NCI-H187 (cell line): Measurements from ENCODE around the gene WFDC10A.
"Not testable (repeated sequence)": the region's sequence is repeated elsewhere in the genome, so short reads cannot be mapped to it uniquely, and the experiment has no call there.

Experiments used
- DNase-seq, 2 experiments: peaks; one replicate each; lab custom pipeline; 2025; lab: John Stamatoyannopoulos, UW

Gene WFDC10A

DNA sequence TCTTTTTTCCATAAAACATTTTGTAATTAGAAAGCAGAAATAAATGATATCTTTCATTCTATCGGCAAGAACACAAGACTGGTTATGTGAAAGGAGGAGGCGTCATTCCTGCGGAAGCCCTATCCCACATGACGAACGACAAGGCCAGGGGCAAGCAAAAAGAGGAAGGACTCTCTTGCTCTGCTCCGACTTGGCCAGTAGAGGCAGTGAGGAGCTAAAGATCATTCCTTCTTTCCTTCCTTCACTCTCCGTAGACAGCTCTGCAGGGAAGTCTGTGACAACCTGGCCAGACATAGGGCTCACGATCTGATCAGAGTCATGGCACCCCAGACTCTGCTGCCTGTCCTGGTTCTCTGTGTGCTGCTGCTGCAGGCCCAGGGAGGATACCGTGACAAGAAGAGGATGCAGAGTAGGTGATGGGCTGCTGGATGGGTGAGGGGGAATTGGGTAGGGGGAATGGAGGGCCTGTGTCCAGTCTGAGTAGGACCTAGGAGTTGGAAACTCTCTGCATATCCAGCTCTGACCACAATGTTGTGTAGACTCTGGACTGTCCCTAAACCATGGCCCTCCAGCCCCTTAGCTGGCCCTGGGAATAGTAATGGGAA lies at the start of gene WFDC10A:
Gene WFDC10A, plus strand, starts transcription at position 244 of the 605 bp plus-strand sequence. Its CDS starts 75 bp downstream, at position 319.
- DNase-seq, result no peak

- no peak for DNase-seq
Observed at GRCh38 chr20:45581702-45582101, 47.8 kb upstream of the WFDC10A start.

GRCh38 chr20:45583502-45583901 lies 46.0 kb upstream of the WFDC10A start:
- no peak for DNase-seq

DNA sequence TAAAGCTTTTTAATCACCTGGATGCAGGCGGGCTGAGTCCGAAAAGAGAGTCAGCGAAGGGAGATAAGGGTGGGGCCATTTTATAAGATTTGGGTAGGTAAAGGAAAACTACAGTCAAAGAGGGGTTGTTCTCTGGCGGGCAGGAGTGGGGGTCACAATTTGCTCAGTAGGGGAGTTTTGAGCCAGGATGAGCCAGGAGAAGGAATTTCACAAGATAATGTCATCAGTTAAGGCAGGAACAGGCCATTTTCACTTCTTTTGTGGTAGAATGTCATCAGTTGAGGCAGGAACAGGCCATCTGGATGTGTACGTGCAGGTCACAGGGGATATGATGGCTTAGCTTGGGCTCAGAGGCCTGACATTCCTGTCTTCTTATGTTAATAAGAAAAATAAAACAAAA lies 45.2 kb upstream of the WFDC10A start:
- DNase-seq, result not testable (repeated sequence)

- DNase-seq, result not testable (repeated sequence)
Observed at GRCh38 chr20:45585986-45586385, 43.6 kb upstream of the WFDC10A start.

- DNase-seq, result no peak
Observed at GRCh38 chr20:45588800-45589199, 40.7 kb upstream of the WFDC10A start.

- no peak for DNase-seq
Observed at GRCh38 chr20:45589725-45590124, 39.8 kb upstream of the WFDC10A start.

GRCh38 chr20:45592574-45593189 lies 36.9 kb upstream of the WFDC10A start:
- no peak for DNase-seq

DNA sequence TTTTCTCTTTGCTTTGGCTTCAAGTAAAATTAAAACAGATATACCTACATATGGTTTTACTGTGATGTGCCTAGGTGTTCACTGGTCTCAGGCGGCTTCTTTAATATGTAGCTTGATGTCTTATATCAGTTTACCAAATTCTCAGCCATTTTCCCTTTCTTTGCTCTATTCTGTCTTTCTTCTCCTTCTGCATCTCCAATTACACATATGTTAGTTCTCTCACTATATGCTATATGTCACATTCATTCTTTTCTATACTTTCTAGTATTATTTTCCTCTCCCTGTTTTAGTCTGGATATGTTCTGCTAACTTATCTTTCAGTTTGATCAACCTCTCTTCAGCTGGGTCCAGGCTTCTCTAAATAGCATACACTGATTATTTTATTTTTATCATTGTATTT lies 36.0 kb upstream of the WFDC10A start:
- no peak for DNase-seq

DNA sequence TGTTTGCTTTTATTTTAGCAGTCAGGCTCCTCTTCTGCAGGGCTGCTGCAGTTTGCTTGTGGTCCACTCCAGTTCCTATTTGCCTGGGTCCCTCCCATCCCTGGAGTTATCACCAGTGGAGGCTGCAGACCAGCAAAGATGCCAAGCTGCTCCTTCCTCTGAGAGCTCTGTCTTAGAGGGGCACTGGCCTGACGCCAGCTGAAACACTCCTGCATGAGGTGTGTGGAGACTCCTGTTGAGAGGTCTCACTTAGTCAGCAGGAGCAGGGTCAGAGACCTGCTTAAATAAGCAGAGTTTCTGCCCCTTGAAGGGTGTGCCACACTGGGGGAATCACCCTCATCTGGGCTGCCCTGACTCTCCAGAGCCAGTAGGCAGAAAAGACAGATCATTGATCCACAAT lies 34.3 kb upstream of the WFDC10A start:
- no peak for DNase-seq

DNA sequence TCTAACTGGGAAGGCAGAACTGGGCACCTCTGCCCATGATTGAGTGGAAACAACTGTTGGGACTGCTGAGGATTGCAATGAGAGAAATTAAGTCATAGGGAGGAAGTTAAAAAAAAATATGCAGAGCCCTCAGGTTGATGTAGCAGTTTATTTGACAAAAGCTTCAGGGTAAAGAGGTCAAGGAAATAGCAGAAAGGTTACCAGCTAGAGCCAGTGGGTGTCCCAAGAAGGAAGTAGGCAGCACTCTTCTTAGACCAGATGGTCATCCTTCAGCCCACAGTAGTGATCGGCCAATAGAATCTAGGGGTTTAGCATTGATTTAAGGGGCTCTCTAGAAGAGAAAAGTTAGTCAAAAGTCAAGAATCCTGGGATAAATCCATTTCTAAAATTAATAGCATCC lies 21.7 kb upstream of the WFDC10A start:
- no peak for DNase-seq

GRCh38 chr20:45611054-45611453 lies 18.5 kb upstream of the WFDC10A start:
- no peak for DNase-seq

DNA sequence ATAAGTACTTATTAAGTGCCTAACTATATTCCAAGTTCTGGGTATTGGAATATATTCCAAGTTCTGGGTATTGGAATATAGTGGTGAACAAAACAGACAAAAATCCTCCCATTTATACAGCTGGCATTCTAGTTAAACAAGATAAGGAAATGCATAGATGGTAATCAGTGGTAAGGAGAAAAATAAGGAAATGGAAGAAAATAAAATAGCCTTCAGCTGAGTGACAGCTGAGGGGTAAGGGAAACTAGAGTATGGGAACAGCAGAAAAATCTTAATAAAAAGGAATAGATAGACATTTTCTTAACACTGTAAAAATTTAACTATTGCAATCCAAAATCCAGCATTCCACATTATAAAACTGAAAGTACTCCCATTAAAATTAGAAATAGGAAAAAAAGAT lies 17.2 kb upstream of the WFDC10A start:
- no peak for DNase-seq

- no peak for DNase-seq
Observed at GRCh38 chr20:45617591-45617990, 11.9 kb upstream of the WFDC10A start.

- DNase-seq, result no peak
Observed at GRCh38 chr20:45621593-45621992, 7.9 kb upstream of the WFDC10A start.

DNA sequence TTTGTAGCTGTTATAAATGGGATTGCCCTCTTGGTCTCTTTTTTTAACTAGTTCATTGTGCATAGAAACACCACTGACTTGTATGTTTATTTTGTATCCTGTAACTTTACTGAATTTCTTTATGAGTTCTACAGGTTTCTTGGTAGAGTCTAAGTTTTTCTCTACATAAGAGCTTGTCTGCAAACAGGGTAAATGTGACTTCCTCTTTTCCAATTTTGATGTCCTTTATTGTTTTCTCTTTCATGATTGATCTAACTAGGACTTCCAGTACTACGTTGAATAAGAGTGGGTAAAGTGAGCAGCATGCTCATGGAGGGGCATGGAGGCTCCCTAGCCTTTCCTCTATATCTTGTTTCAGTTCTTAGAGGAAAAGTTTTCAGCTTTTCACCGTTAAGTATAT lies 3.0 kb upstream of the WFDC10A start:
- DNase-seq, result no peak

DNA sequence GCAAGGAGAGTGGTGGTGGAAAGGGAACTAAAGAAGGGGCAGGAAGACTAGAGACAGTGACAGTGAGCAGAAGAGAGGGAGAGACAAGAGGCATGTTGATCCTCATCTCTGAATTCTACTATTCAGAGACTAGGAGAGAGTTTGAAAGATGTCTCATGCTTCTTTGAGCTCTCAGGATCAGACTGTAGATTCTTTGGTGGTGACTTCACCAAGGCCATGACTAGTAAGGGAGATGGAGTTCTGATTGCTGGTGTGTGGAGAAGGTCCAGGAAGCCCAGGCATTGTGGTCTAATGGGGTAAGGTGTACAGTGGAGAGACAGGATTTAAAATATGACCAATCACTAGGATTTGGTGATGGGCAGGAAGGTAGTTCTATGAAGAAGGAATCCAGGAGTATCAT lies 832 bp downstream of the WFDC10A start:
- DNase-seq, result no peak

GRCh38 chr20:45631184-45631583 lies 1.6 kb downstream of the WFDC10A start, which contains the start of gene WFDC9:
Gene WFDC9 (minus strand): TSS chr20:45631284. CDS start chr20:45610181, 21,103 bp downstream.
- no peak for DNase-seq

DNA sequence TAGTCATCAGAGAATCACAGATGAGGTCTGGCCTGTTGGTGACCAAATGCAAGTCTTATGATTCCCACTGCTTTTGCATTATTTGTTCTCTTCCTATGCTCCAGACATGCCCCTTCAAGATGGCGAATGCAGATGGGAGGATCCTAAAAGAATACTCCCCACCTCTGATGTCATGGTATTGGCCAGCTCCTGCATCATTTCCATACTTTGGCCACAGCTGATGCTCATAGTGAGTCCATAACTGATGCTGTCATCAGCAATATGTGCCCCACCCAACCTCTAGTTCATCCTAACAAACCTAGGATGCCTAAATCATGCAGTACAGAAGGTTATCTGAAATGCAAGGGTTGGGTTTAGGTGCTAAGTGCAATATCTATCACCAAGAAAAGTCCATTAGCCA lies 7.0 kb downstream of the WFDC10A start:
- no peak for DNase-seq

GRCh38 chr20:45639687-45640086 lies 10.1 kb downstream of the WFDC10A start:
- no peak for DNase-seq

DNA sequence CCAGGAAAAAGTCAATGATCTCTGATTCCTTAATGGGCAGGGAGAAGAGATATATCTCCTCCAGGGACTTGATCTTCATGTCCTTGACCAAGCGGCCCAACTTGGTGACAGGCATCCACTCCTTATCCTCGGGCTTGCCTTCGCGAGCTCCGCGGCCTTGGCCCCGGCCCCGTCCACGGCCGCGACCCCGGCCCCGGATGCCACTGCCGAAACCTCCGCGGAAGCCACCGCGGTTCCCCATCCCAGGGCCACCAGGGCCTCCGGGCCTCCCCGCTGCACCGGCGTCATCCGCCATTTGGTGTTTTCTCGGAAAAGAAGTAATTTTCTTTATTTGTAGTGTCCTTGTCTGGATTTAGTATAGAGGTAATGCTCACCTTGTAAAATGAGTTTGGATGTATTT lies 11.5 kb downstream of the WFDC10A start:
- not testable (repeated sequence) for DNase-seq

GRCh38 chr20:45645869-45646268 lies 16.3 kb downstream of the WFDC10A start:
- not testable (repeated sequence) for DNase-seq

GRCh38 chr20:45646875-45647274 lies 17.3 kb downstream of the WFDC10A start:
- no peak for DNase-seq
